ENCODE data around the gene F13B. TPM values are rescaled to one million over a fixed set of nuclear protein-coding genes. Genes with fewer than 3 reads are reported as not detected.

The F13B gene
- total and polyA plus RNA-seq, 2 of the 4 experiments (the other 2 are of a cell fraction), result not detected

DNA sequence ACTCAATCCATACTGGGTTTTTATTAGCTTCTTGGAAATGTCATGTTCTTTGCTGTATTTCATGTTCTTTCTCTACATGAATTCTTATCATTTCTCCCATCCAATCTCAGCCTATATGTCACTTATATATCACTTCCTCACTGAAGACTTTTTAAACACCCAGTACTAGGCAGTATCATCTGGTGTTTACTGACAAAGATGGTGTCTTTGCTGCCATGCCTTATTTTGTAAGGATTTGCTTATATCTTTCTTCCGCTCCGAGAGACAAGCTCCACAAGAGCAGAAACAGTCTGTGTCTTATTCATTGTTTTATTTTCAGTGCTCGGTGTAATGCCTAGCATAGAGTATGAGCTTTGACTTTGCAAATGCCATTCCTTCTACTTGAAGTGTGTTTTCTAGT is 30.2 kb downstream of the F13B start:
- Histone ChIP-seq H3K56ac (ENCODE audit: extremely low read depth, insufficient read depth, low read length) (no peak overlapping the region), H4K5ac (ENCODE audit: low read depth, low read length) (no peak overlapping the region), H3K27me3 (ENCODE audit: control insufficient read depth, insufficient read depth, low read length) (no peaks in the 10 kb centered on the region), H3K9me1 (ENCODE audit: insufficient read depth, low read length) (no peaks in the 10 kb centered on the region), H2AK5ac (ENCODE audit: low read depth, low read length) (no peak overlapping the region), H3K23ac (ENCODE audit: low read depth, low read length) (no peak overlapping the region), H2AK9ac (replicated peaks; ENCODE audit: low read depth, low read length, poor library complexity) (no peak overlapping the region), H3K14ac (replicated peaks; ENCODE audit: low read depth, low read length) (no peak overlapping the region), H3K9me3 (ENCODE audit: control insufficient read depth, insufficient read depth, low read length) (no peaks in the 10 kb centered on the region), H3K4me1 (ENCODE audit: control insufficient read depth, insufficient read depth, low read length) (peaks cover 3% of the 10 kb centered on the region), H3K79me1 (ENCODE audit: low read depth in 1 of 2, low read length in 2 of 2) (no peaks in the 10 kb centered on the region), H2BK120ac (ENCODE audit: low read depth, low read length) (no peak overlapping the region), H2BK20ac (ENCODE audit: low read depth, low read length) (no peak overlapping the region), H3K4ac (ENCODE audit: low read depth, low read length) (no peak overlapping the region), H3K4me3 (ENCODE audit: insufficient read depth, low read depth, low read length) (no peak overlapping the region), H3K4me2 (ENCODE audit: low read depth, low read length) (no peak overlapping the region), H4K91ac (ENCODE audit: insufficient read depth, low read depth, low read length) (no peak overlapping the region), H3K36me3 (ENCODE audit: control insufficient read depth, insufficient read depth, low read length) (no peaks in the 10 kb centered on the region), H3K9ac (ENCODE audit: low read depth, low read length) (no peak overlapping the region), H4K20me1 (ENCODE audit: insufficient read depth, low read length) (no peaks in the 10 kb centered on the region), H3K18ac (ENCODE audit: low read depth, low read length) (no peak overlapping the region), H2BK5ac (ENCODE audit: low read depth, low read length, poor library complexity, severe bottlenecking) (no peak overlapping the region), H3K27ac (ENCODE audit: insufficient read depth, low read length) (no peak overlapping the region), H4K8ac (ENCODE audit: low read depth in 2 of 2, low read length in 2 of 2) (no peak overlapping the region), H2BK15ac (ENCODE audit: low read depth, low read length) (no peak overlapping the region), H2AFZ (replicated peaks; ENCODE audit: low read length, poor library complexity) (no peak overlapping the region)
- in situ Hi-C loops (cut with MboI; ENCODE audit: low sequenced_read_pairs), result no loop called here
- dilution Hi-C loops (cut with HindIII; ENCODE audit: low sequenced_read_pairs, unreplicated experiment), result no loop called here
- no CpG with 5 or more reads among the region's 3 CpGs for WGBS, 2 experiments (ENCODE audit: extremely low coverage in 2 of 2, insufficient read length in 1 of 2)
- ATAC-seq (ENCODE audit: low read depth) (no peak), DNase-seq (no peak)
- no TSS peak for BruUV-seq (replicated peaks)
- CTCF ChIA-PET, result no interaction called here
- intact Hi-C loops (cut with micrococcal nuclease), result no loop called here
- TF ChIP-seq CTCF (conservative IDR thresholded peaks at IDR 0.05; ENCODE audit: low read depth, low read length) (no peak), RFX5 (IDR thresholded peaks at IDR 0.05; ENCODE audit: low read depth, low read length) (no peak), FOS (IDR thresholded peaks at IDR 0.05; ENCODE audit: low read depth, low read length) (no peak), RCOR1 (IDR thresholded peaks at IDR 0.05; ENCODE audit: insufficient replicate concordance, low read length) (no peak), ELK1 (IDR thresholded peaks at IDR 0.05; ENCODE audit: borderline replicate concordance, low read depth, low read length) (no peak), NFE2L2 (IDR thresholded peaks at IDR 0.05; ENCODE audit: low read depth, low read length) (no peak)
- POLR2A ChIA-PET (ENCODE audit: unreplicated experiment), result no interaction called here
